IMR-90 (cell line): Measurements from ENCODE around the gene IL19. TPM values are rescaled to one million over a fixed set of nuclear protein-coding genes. Genes with fewer than 3 reads are reported as not detected.

Experiments used
- ATAC-seq: fragments of 200-7000 bp; cut with Tn5 transposase; 2 replicates; pipeline ENCODE4 v1.9.1; 2020; ENCODE audit warnings: low read depth, mild to moderate bottlenecking, moderate library complexity
- BruUV-seq: library from RNA; stranded (reverse); fragments of 400-500 nt; replicated peaks from 2 replicates; lab custom pipeline; 2021; lab: Mats Ljungman, UMichigan
- CTCF ChIA-PET: fragments of 300-600 bp; formaldehyde crosslinking; extraction: SDS; loops from one replicate; lab custom pipeline; 2021; ENCODE audit warnings: antibody characterized with exemption; lab: Yijun Ruan, JAX
- POLR2A ChIA-PET: fragments of 300-600 bp; sonication (Branson Sonifier 250); formaldehyde crosslinking; loops from one replicate; lab custom pipeline; 2022; ENCODE audit warnings: antibody characterized with exemption; ENCODE audit not compliant: unreplicated experiment; lab: Charles Lee
- DNase-seq: peaks from one replicate; pipeline ENCODE4 v3.0.0; 2013
- H2AFZ ChIP-seq: replicated peaks from 2 replicates; pipeline ENCODE3; 2013; ENCODE audit warnings: low read length, mild to moderate bottlenecking; ENCODE audit not compliant: poor library complexity
- H2AK5ac ChIP-seq: 2 replicates; pipeline ENCODE4 v1.6.1; 2013; ENCODE audit warnings: low read depth, low read length, inconsistent platforms
- H2AK9ac ChIP-seq: replicated peaks from 2 replicates; pipeline ENCODE3; 2013; ENCODE audit warnings: mild to moderate bottlenecking, low read depth, low read length, moderate library complexity; ENCODE audit not compliant: poor library complexity
- H2BK120ac ChIP-seq: 2 replicates; pipeline ENCODE4 v1.6.1; 2013; ENCODE audit warnings: low read depth, low read length, inconsistent platforms
- H2BK15ac ChIP-seq: 3 replicates; pipeline ENCODE4 v1.6.1; 2013; ENCODE audit warnings: low read depth, low read length, inconsistent platforms
- H2BK20ac ChIP-seq: 2 replicates; pipeline ENCODE4 v1.6.1; 2013; ENCODE audit warnings: low read depth, mild to moderate bottlenecking, inconsistent platforms, low read length, moderate library complexity
- H2BK5ac ChIP-seq: 2 replicates; pipeline ENCODE4 v1.6.1; 2013; ENCODE audit warnings: mild to moderate bottlenecking, low read depth, low read length, inconsistent platforms; ENCODE audit not compliant: poor library complexity, severe bottlenecking
- H3K14ac ChIP-seq: replicated peaks from 2 replicates; pipeline ENCODE4 v1.6.1; 2013; ENCODE audit warnings: low read depth, low read length, inconsistent platforms
- H3K18ac ChIP-seq: 2 replicates; pipeline ENCODE4 v1.6.1; 2013; ENCODE audit warnings: low read depth, low read length, control low read depth
- H3K23ac ChIP-seq: 2 replicates; pipeline ENCODE4 v1.6.1; 2013; ENCODE audit warnings: low read depth, low read length, inconsistent platforms
- H3K27ac ChIP-seq: 2 replicates; pipeline ENCODE4 v1.5.1; 2013; ENCODE audit warnings: mild to moderate bottlenecking, control low read depth, low read length; ENCODE audit not compliant: insufficient read depth
- H3K27me3 ChIP-seq: 2 replicates; pipeline ENCODE4 v1.6.1; 2013; ENCODE audit warnings: low read length; ENCODE audit not compliant: control insufficient read depth, insufficient read depth
- H3K36me3 ChIP-seq: 2 replicates; pipeline ENCODE4 v1.6.1; 2013; ENCODE audit warnings: low read length, mixed read lengths; ENCODE audit not compliant: control insufficient read depth, insufficient read depth
- H3K4ac ChIP-seq: 2 replicates; pipeline ENCODE4 v1.6.1; 2013; ENCODE audit warnings: low read depth, low read length, inconsistent platforms
- H3K4me1 ChIP-seq: 2 replicates; pipeline ENCODE4 v1.6.1; 2013; ENCODE audit warnings: low read length, mixed read lengths; ENCODE audit not compliant: control insufficient read depth, insufficient read depth
- H3K4me2 ChIP-seq: 2 replicates; pipeline ENCODE4 v1.6.1; 2013; ENCODE audit warnings: low read depth, mild to moderate bottlenecking, control low read depth, low read length, moderate library complexity
- H3K4me3 ChIP-seq: 2 replicates; pipeline ENCODE4 v1.5.1; 2013; ENCODE audit warnings: low read depth, mild to moderate bottlenecking, control low read depth, low read length, moderate library complexity; ENCODE audit not compliant: insufficient read depth
- H3K56ac ChIP-seq: 2 replicates; pipeline ENCODE4 v1.6.1; 2013; ENCODE audit warnings: low read length, inconsistent platforms; ENCODE audit not compliant: insufficient read depth; ENCODE audit errors: extremely low read depth
- H3K79me1 ChIP-seq, 2 experiments: 2 replicates each; pipeline ENCODE4 v1.6.1; 2013; ENCODE audit warnings: low read length in 2 of 2, inconsistent platforms in 1 of 2, low read depth in 1 of 2
- H3K9ac ChIP-seq: 2 replicates; pipeline ENCODE4 v1.6.1; 2013; ENCODE audit warnings: low read depth, low read length, control low read depth
- H3K9me1 ChIP-seq: 2 replicates; pipeline ENCODE4 v1.6.1; 2013; ENCODE audit warnings: low read length, inconsistent platforms; ENCODE audit not compliant: insufficient read depth
- H3K9me3 ChIP-seq: 2 replicates; pipeline ENCODE4 v1.6.1; 2013; ENCODE audit warnings: low read length; ENCODE audit not compliant: control insufficient read depth, insufficient read depth
- H4K20me1 ChIP-seq: 2 replicates; pipeline ENCODE4 v1.6.1; 2013; ENCODE audit warnings: low read length, inconsistent platforms; ENCODE audit not compliant: insufficient read depth
- H4K5ac ChIP-seq: 2 replicates; pipeline ENCODE4 v1.6.1; 2013; ENCODE audit warnings: mild to moderate bottlenecking, low read depth, low read length, control low read depth
- H4K8ac ChIP-seq, 2 experiments: 2 replicates each; pipeline ENCODE4 v1.6.1; 2013; ENCODE audit warnings: low read depth in 2 of 2, low read length in 2 of 2, control low read depth in 1 of 2, inconsistent platforms in 1 of 2
- H4K91ac ChIP-seq: 2 replicates; pipeline ENCODE4 v1.6.1; 2013; ENCODE audit warnings: low read depth, low read length, inconsistent platforms; ENCODE audit not compliant: insufficient read depth
- BHLHE40 ChIP-seq: fragments of 150-350 bp; IDR thresholded peaks from 2 replicates; pipeline ENCODE4 v1.6.1; 2016; ENCODE audit warnings: mild to moderate bottlenecking, low read depth, low read length
- CEBPB ChIP-seq: IDR thresholded peaks from 2 replicates; pipeline ENCODE4 v1.6.1; 2012; ENCODE audit warnings: low read depth, low read length, improper control_type of control experiment
- ELK1 ChIP-seq: fragments of 150-350 bp; IDR thresholded peaks from 2 replicates; pipeline ENCODE4 v1.6.1; 2016; ENCODE audit warnings: low read depth, mild to moderate bottlenecking, low read length, moderate library complexity, borderline replicate concordance
- RAD21 ChIP-seq: IDR thresholded peaks from 2 replicates; pipeline ENCODE4 v1.6.1; 2012; ENCODE audit warnings: low read length, improper control_type of control experiment
- RCOR1 ChIP-seq: IDR thresholded peaks from 2 replicates; pipeline ENCODE4 v1.6.1; 2012; ENCODE audit warnings: mild to moderate bottlenecking, low read length, improper control_type of control experiment; ENCODE audit not compliant: insufficient replicate concordance
- RFX5 ChIP-seq: IDR thresholded peaks from 2 replicates; pipeline ENCODE4 v1.8.0; 2012; ENCODE audit warnings: low read depth, mild to moderate bottlenecking, low read length, moderate library complexity
- WGBS, 2 experiments: methylation state at CpG; one replicate each; pipeline versions ENCODE4 v1.1.5 to v1.1.7; 2013; ENCODE audit warnings: missing lambda C conversion rate in 2 of 2; ENCODE audit not compliant: insufficient read length in 1 of 2; ENCODE audit errors: extremely low coverage in 2 of 2; 5-methylcytosine and 5-hydroxymethylcytosine counted together
- dilution Hi-C: fragments of 300-500 bp; cut with HindIII; formaldehyde crosslinking; loops from one replicate; pipeline ENCODE4 v1.14.3; 2018; ENCODE audit warnings: low sequenced_read_pairs; ENCODE audit not compliant: unreplicated experiment
- in situ Hi-C: fragments of 300-500 bp; cut with MboI; formaldehyde crosslinking; loops from 3 replicates; pipeline ENCODE4 v1.14.3; 2019; ENCODE audit warnings: low sequenced_read_pairs, inconsistent platforms, mixed read lengths
- intact Hi-C: fragments of 100-400 bp; cut with micrococcal nuclease; formaldehyde crosslinking; loops from 2 replicates; pipeline ENCODE4 v1.10.0; 2022
- polyA plus RNA-seq, 3 experiments: library from polyadenylated mRNA; depleted of rRNA; stranded (reverse); fragments of >200 nt; gene quantifications; 2 replicates each; pipeline ENCODE4 v1.2.3, GENCODE V29; 2012; ENCODE audit warnings: low replicate concordance in 1 of 3
- total RNA-seq: library from RNA; depleted of rRNA; stranded (reverse); fragments of >200 nt; gene quantifications from 2 replicates; pipeline ENCODE4 v1.2.3, GENCODE V29; 2012

IL19 gene
- total and polyA plus RNA-seq, 2 of the 4 experiments (the other 2 are of a cell fraction), result not detected

GRCh38 chr1:206850401-206850800 lies 79.8 kb downstream of the IL19 start:
- dilution Hi-C loops, result no loop called here
- Histone ChIP-seq H4K5ac (no peak overlapping the region), H2AK5ac (no peak overlapping the region), H3K27ac (no peak overlapping the region), H3K4ac (no peak overlapping the region), H3K9me1 (0 out of 2 replicates have a peak, but pooled peaks cover 4% of the 10 kb centered on the region), H2AFZ (no peak overlapping the region), H4K8ac (no peak overlapping the region), H3K36me3 (no peaks in the 10 kb centered on the region), H3K56ac (no peak overlapping the region), H3K23ac (no peak overlapping the region), H2AK9ac (no peak overlapping the region), H3K4me1 (peaks cover 2% of the 10 kb centered on the region; the same call in 1 of the 2 replicates), H3K14ac (no peak overlapping the region), H3K79me1 (no peaks in the 10 kb centered on the region), H2BK120ac (no peak overlapping the region), H3K9ac (no peak overlapping the region), H4K91ac (no peak overlapping the region), H2BK5ac (no peak overlapping the region), H2BK20ac (no peak overlapping the region), H3K18ac (no peak overlapping the region), H2BK15ac (no peak overlapping the region), H3K4me3 (no peak overlapping the region), H3K4me2 (no peak overlapping the region), H3K27me3 (0 out of 2 replicates have a peak, but pooled peaks cover 2% of the 10 kb centered on the region), H4K20me1 (no peaks in the 10 kb centered on the region), H3K9me3 (no peaks in the 10 kb centered on the region)
- no peak for TF ChIP-seq ELK1
- TF ChIP-seq CEBPB, result no peak
- no peak for TF ChIP-seq RAD21
- TF ChIP-seq RFX5, result no peak
- TF ChIP-seq BHLHE40, result no peak
- TF ChIP-seq RCOR1, result no peak
- ChIA-PET POLR2A (no interaction called here), CTCF (interaction anchor here (1.1 kb wide), 1 partner anchor 14 kb away, joined by 4 read pairs; the partner anchor contains the start of gene IL20)
- intact Hi-C loops, result no loop called here
- no CpG with 5 or more reads among the region's 2 CpGs for WGBS, 2 experiments
- in situ Hi-C loops, result no loop called here
- ATAC-seq (no peak), DNase-seq (no peak)
- no TSS peak for BruUV-seq
